ENCODE measurements around the gene PSME1. TPM values are rescaled to one million over a fixed set of nuclear protein-coding genes. Genes with fewer than 3 reads are reported as not detected.

The PSME1 gene
- total and polyA plus RNA-seq, 2 experiments from 2014 or later = 61.1 to 215 TPM

- no peak for TF ChIP-seq REST (IDR thresholded peaks at IDR 0.05; ENCODE audit: unreplicated experiment)
Measured at GRCh38 chr14:24092110-24092504, 43.9 kb upstream of the PSME1 start (continued).

- DNase-seq (ENCODE audit: low spot score) (no peak), ATAC-seq (no peak)
- Mint-ChIP-seq H3K27ac (peak overlapping the region; percentile 100), H3K4me3 (peak overlapping the region; percentile 66; the same call in 1 of the 3 replicates), H3K36me3 (ENCODE audit: low read depth) (peaks cover 37% of the 10 kb centered on the region), H3K9me3 (peaks cover 3% of the 10 kb centered on the region; the same call in 2 of the 3 replicates), H3K4me1 (peaks cover 38% of the 10 kb centered on the region), H3K27me3 (ENCODE audit: insufficient read depth, low read depth, poor library complexity) (peaks cover 24% of the 10 kb centered on the region)
- Histone ChIP-seq H3K36me3 (ENCODE audit: insufficient read depth) (no peaks in the 10 kb centered on the region), H3K4me3 (no peak overlapping the region), H3K4me2 (peak overlapping the region; percentile 73), H3F3A (replicated peaks; ENCODE audit: low read depth) (peaks cover 15% of the 10 kb centered on the region), H2AFZ (no peak overlapping the region), H3K27ac (ENCODE audit: low read depth) (no peak overlapping the region; the same call in 1 of the 2 replicates), H4K20me1 (replicated peaks; ENCODE audit: insufficient read depth) (0 out of 2 replicates have a peak, but pooled peaks cover under 1% of the 10 kb centered on the region), H3K9me2 (ENCODE audit: insufficient read depth) (peaks cover 8% of the 10 kb centered on the region), H3K79me2 (replicated peaks; ENCODE audit: insufficient read depth) (peaks cover 22% of the 10 kb centered on the region), H3K4me1 (ENCODE audit: insufficient read depth) (peaks cover 18% of the 10 kb centered on the region), H3K27me3 (ENCODE audit: insufficient read depth) (no peaks in the 10 kb centered on the region)
- no peak for TF ChIP-seq ZNF331 (CRISPR knock-in tag; IDR thresholded peaks at IDR 0.05; ENCODE audit: low read depth)
- TF ChIP-seq CREB1 (CRISPR knock-in tag; IDR thresholded peaks at IDR 0.05; ENCODE audit: low read depth) = no peak
- TF ChIP-seq REST (IDR thresholded peaks at IDR 0.05; ENCODE audit: unreplicated experiment) = no peak
- TF ChIP-seq POLR2AphosphoS5 (IDR thresholded peaks at IDR 0.05; ENCODE audit: low read depth) = no peak
- TF ChIP-seq NANOG (IDR thresholded peaks at IDR 0.05; ENCODE audit: borderline replicate concordance) = no peak
- no peak for TF ChIP-seq ETS1 (IDR thresholded peaks at IDR 0.05)
- no peak for TF ChIP-seq CTCF (conservative IDR thresholded peaks at IDR 0.05; ENCODE audit: low read depth in 2 of 2)
Measured at GRCh38 chr14:24092505-24093206, 43.3 kb upstream of the PSME1 start.
